Stimulated activated CD8-positive, alpha-beta memory T cell treated with anti-CD3 and anti-CD28 coated beads, Interleukin-15, amount 100 ng/mL, for 1 hour (primary cell): Measurements from ENCODE around the gene GSX1.
"Not testable (repeated sequence)": the region's sequence is repeated elsewhere in the genome, so short reads cannot be mapped to it uniquely, and the experiment has no call there.

Source experiments
- DNase-seq: peaks from one replicate; pipeline ENCODE4 v3.0.0-alpha.2; 2020; ENCODE audit warnings: low read depth

GSX1 gene

DNA sequence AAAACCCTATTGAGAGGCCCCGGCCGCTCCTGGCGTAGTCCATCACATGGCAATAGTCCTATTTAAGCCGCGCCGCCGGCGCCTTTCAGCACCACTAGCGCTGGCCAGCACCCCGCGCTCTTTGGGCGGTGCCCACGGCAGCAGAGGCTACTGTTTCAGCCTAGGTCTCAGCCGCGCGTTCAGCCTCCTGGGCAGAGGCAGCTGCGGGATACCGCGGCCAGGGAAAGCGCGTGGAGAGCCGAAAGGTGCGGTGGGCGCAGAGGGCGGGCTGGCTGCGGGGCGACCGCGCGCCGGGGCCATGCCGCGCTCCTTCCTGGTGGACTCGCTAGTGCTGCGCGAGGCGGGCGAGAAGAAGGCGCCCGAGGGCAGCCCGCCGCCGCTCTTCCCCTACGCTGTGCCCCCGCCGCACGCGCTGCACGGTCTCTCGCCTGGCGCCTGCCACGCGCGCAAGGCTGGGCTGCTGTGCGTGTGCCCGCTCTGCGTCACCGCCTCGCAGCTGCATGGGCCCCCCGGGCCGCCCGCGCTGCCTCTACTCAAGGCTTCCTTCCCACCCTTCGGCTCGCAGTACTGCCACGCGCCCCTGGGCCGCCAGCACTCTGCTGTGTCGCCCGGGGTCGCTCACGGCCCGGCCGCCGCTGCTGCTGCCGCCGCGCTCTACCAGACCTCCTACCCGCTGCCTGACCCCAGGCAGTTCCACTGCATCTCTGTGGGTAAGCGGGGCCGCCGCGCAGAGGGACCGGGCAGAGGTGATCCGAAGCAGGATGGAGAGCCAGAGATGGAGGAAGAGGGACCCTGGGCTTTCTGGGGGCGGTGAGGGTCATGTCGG is at the start of gene GSX1:
GSX1 (plus strand) TSS at position 91 of the 826 bp plus-strand sequence; CDS start at position 299, 208 bp downstream.
- no peak for DNase-seq

DNA sequence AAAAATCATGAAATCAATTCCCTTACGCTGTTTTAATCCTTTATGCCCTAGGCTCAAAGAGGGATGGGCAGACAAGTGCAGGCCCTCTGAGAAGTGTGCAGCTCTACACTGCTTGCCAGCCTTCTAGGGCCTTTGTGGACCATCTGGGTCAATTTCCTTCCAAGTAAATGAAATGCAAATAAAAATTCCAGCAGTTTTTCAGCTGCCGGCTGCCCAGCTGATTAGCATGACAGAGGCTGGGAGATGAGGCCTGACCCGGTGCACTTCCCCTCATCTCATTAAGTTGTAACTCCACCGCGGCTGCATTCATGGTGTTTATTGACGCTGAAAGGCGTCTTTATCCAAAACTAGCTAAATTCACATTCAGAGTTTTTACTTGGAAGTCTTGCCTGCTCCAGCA is 47.5 kb upstream of the GSX1 start:
- no peak for DNase-seq

DNA sequence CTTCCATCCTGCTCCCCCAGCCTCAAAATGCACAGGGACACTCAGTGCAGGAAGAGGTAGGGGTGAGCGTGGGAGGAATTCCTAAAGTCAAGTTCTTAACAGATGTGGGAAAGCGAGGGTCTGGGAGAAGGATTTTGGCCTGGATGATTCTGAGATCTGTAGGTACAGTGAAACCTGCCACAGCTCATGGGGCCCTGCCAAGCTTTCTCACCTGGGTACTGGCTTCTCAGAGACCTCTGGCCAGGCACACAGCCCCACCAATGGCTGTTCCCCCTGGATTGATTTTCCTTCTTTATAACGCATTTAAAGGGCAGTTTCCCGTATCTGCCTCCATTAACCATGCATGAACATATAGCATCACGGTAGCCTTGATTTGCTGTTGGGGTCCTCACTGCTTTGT is 47.0 kb upstream of the GSX1 start:
- no peak for DNase-seq

- not testable (repeated sequence) for DNase-seq
Measured at GRCh38 chr13:27748143-27748542, 44.1 kb upstream of the GSX1 start.

DNA sequence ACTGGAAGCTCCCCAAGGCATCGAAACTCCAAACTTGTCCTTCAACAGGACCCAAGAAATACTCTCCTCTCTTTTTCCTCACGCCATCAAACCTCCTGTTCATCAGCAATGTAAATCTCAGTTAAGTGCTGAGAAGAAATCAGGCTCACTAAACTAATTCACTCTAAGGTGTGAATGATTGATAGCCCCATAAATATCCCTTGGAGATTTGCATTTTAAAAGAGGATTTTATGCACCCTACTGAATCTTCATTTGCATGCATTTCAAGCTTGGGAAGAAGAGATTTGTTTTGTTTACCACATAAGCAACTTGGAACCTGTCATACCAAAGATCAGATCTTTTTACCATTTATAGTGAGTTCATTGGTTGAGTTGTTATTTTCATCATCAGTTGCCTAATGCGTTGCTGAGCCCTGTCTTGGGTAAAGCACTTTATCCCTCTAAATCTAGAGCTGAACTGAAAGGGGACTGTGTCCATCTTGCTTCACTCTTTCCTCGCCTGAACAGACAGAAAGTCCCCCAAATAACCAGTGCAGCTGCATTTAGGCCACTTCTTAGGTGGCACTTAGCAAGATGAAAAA is 40.2 kb upstream of the GSX1 start:
- DNase-seq, result no peak

GRCh38 chr13:27765650-27766049 is 26.6 kb upstream of the GSX1 start:
- DNase-seq, result no peak

GRCh38 chr13:27770809-27771208 is 21.5 kb upstream of the GSX1 start:
- no peak for DNase-seq

GRCh38 chr13:27772651-27773425 is 19.4 kb upstream of the GSX1 start:
- DNase-seq, result no peak

GRCh38 chr13:27774169-27774568 is 18.1 kb upstream of the GSX1 start:
- DNase-seq, result no peak

DNA sequence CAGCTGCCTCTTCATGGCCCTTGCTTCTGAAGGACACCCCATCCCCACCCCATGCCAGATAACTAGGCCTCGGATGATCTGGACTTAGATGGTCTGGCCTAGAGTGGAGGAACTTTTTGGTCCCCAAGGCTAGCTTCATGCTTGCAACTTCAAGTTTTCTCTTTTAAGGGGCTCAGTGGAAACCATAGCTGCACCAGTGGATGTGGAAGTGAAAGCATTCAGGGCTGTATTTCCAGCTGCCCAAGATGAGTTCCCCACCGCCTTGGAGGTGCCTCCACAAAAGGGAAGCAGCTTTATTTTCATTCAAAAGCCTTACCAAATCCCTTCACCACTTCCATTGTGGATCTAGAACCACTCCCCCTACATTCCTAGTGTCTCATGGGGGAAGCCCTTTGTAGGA is 17.6 kb upstream of the GSX1 start:
- DNase-seq, result no peak

DNA sequence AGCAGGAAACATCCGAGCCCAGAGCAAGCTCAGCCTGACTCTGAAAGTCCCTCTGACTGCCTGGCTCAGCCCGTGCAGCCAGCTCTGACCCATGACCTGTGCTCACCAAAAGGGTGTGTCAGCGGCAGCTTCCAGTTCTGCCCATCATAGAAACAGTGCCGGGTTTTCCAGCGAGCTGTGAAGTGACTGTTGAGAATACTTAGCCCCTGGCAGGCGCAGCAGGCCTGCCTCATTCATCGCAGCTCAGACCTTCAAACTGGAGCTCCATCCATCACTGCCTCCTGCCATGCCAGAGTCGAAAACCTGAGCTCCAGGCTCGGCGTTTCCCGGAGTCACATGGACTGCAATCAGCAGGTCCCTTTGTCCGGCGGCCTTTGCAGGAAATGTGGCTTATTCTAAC is 16.3 kb upstream of the GSX1 start:
- DNase-seq, result no peak

- DNase-seq, result no peak
Measured at GRCh38 chr13:27782151-27782550, 10.1 kb upstream of the GSX1 start.

GRCh38 chr13:27783111-27783510 is 9.2 kb upstream of the GSX1 start:
- DNase-seq, result no peak

DNA sequence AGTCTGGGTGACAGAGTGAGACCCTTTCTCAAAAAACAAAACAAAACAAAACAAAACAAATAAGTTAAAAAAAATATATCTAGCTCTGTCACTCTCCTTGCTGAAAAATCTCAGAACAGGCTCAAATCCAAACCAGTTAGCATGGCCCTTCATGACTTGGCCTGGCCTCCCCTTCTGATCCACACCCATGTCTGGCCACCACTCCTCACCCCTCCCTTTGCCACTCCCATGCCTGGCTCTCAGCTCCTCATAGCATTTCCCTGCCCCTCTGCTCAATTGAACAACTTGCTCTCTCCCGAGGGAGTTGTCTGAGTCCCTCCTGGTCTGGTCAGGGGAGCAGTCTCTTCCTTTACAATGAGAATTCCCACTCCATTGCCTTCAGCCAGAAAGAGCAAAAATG is 4.0 kb upstream of the GSX1 start:
- no peak for DNase-seq

- DNase-seq, result no peak
Measured at GRCh38 chr13:27789153-27789494, 3.2 kb upstream of the GSX1 start.

DNA sequence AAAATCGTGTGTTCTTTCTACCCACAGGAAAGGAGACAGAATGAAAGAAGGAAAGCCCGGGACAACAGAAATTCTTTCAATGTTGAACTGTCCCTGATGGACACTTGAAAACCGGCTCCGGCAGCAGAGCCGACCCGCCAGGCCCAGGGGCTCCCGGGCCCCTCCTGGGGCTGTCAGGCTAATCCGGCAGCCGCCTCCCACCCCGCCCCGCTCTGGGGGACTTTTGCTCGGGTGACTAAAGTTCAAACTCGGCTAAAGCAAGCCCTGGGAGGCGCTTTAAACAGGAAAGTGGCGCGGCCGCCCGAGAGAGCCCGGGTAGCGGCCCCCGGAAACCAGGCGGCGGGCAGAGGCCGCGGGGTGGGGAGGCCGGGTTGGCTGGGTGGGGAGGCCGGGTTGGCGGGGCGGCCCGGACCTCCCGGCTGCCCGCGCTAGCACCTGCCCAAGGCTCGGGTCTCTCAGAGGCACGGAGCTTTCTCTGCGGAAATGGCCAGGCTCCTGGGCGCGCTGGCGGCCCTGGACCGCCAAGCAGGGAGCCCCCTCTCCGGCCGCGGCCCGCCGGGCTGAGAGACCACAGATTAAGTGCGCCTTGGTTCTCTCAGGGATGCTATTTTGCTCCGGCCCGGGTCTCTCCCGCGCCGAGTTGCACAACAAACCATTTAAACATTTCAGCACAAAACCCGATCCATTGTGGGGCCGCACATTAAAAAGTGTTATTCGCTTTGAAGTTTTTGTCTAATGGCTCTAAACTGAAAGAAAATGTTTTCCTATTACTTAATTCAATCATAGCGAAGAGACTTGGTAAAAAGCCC is 2.6 kb upstream of the GSX1 start:
- no peak for DNase-seq

DNA sequence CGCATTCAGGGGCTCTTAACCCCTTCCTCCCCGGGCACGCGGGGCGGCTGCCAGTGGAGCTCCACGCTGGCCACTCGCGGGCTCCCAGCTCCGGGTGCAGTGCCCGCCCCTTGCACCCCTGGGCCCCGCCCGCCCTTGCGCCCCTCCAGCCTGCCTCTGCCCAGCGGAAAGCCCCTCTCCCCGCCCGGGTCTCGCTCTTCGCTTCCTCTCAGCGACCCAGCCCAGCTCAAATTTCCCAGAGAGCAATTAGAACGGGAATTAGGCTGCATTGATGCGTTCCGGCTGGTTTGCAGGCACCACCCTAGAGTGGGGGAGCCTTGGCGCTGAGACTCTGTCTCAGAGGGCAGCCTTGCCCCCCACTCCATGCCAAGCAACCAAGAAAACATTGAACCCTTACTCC is 1.8 kb upstream of the GSX1 start:
- no peak for DNase-seq

- DNase-seq, result no peak
Measured at GRCh38 chr13:27791146-27791900, 960 bp upstream of the GSX1 start.

- DNase-seq, result no peak
Measured at GRCh38 chr13:27791901-27792392, 336 bp upstream of the GSX1 start.

- DNase-seq, result no peak
Measured at GRCh38 chr13:27793507-27794367, 1.5 kb downstream of the GSX1 start.

DNA sequence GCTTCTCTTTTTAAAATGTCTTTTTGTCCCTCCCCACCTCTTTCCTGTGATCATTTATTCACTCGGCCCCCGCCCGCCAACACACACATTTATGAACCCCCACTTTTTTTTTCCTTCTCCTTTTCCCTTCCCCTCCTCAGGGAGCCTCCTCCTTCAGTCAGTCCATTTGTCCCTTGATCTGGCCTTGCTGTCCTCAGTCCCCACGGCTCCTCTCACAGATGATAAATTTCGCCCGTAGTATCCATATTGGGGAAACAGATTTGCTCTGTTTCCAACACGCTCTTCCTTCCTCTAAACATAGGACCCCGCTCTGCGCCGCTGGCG is 2.0 kb downstream of the GSX1 start:
- DNase-seq, result no peak
